HepG2 (cell line): Measurements from ENCODE around the gene HOXD4. TPM values are rescaled to one million over a fixed set of nuclear protein-coding genes. Genes with fewer than 3 reads are reported as not detected.

Source experiments
- CBX2 ChIP-seq, 2 experiments: fragments of 200-600 bp in 1 of 2; sonication (generic); formaldehyde crosslinking in 1 of 2; IDR thresholded peaks; 2 replicates each; pipeline versions ENCODE4 v1.7.0 to v1.8.1; 2018 to 2022; ENCODE audit warnings: low read depth in 2 of 2, low read length in 1 of 2, mild to moderate bottlenecking in 1 of 2, missing genetic modification reagents in 1 of 2
- GATAD1 ChIP-seq: IDR thresholded peaks from 2 replicates; pipeline ENCODE4 v1.6.1; 2016; ENCODE audit warnings: missing genetic modification reagents, missing compliant biosample characterization
- GTF3A ChIP-seq: sonication (generic); formaldehyde crosslinking; conservative IDR thresholded peaks from 2 replicates; pipeline ENCODE4 v1.4.0; 2020; ENCODE audit warnings: mild to moderate bottlenecking, missing genetic modification reagents
- KDM1A ChIP-seq: IDR thresholded peaks from 2 replicates; pipeline ENCODE4 v1.6.1; 2016; ENCODE audit warnings: missing compliant biosample characterization
- PCBP1 ChIP-seq: fragments of 200-400 bp; formaldehyde crosslinking; IDR thresholded peaks from 2 replicates; pipeline ENCODE4 v1.6.1; 2017; ENCODE audit warnings: mild to moderate bottlenecking, low read depth, low read length, borderline replicate concordance
- POLR2A ChIP-seq, 2 experiments: IDR thresholded peaks; 2 replicates each; pipeline ENCODE4 v1.6.1; 2011; ENCODE audit warnings: low read depth in 2 of 2, low read length in 2 of 2, mild to moderate bottlenecking in 1 of 2, moderate library complexity in 1 of 2; ENCODE audit not compliant: insufficient read depth in 1 of 2
- RXRA ChIP-seq: sonication (generic); formaldehyde crosslinking; IDR thresholded peaks from 2 replicates; pipeline ENCODE4 v1.5.1; 2020; ENCODE audit warnings: missing genetic modification reagents
- SCMH1 ChIP-seq: sonication (generic); formaldehyde crosslinking; IDR thresholded peaks from 2 replicates; pipeline ENCODE4 v1.9.0; 2021; ENCODE audit warnings: missing genetic modification reagents, mild to moderate bottlenecking, borderline replicate concordance
- SP4 ChIP-seq: sonication (generic); formaldehyde crosslinking; IDR thresholded peaks from 2 replicates; pipeline ENCODE4 v1.8.1; 2023; ENCODE audit warnings: mild to moderate bottlenecking, missing genetic modification reagents
- ZC3H4 ChIP-seq: sonication (generic); formaldehyde crosslinking; IDR thresholded peaks from 2 replicates; pipeline ENCODE4 v1.4.0; 2020; ENCODE audit warnings: missing genetic modification reagents, borderline replicate concordance
- ZKSCAN5 ChIP-seq: sonication (generic); formaldehyde crosslinking; IDR thresholded peaks from 2 replicates; pipeline ENCODE4 v1.5.1; 2020; ENCODE audit warnings: mild to moderate bottlenecking, missing genetic modification reagents
- ZNF234 ChIP-seq: sonication (generic); formaldehyde crosslinking; conservative IDR thresholded peaks from 2 replicates; pipeline ENCODE4 v1.5.1; 2020; ENCODE audit warnings: mild to moderate bottlenecking, missing genetic modification reagents
- ZNF589 ChIP-seq: sonication (generic); formaldehyde crosslinking; conservative IDR thresholded peaks from 2 replicates; pipeline ENCODE4 v1.8.0; 2022; ENCODE audit warnings: mild to moderate bottlenecking, moderate library complexity, missing genetic modification reagents
- ZNF605 ChIP-seq: sonication (generic); formaldehyde crosslinking; IDR thresholded peaks from 2 replicates; pipeline ENCODE4 v1.8.0; 2022; ENCODE audit warnings: mild to moderate bottlenecking, missing genetic modification reagents
- ZNF644 ChIP-seq: IDR thresholded peaks from 2 replicates; pipeline ENCODE4 v1.6.1; 2016; ENCODE audit warnings: low read depth
- ZNF816 ChIP-seq: sonication (generic); formaldehyde crosslinking; IDR thresholded peaks from 2 replicates; pipeline ENCODE4 v1.8.0; 2022; ENCODE audit warnings: missing genetic modification reagents, mild to moderate bottlenecking, borderline replicate concordance
- polyA plus RNA-seq, 8 experiments: library from polyadenylated mRNA; depleted of rRNA in 3 of 8; stranded (reverse) in 7 of 8; unstranded in 1 of 8; fragments of >200 nt; fragmentation: Illumina TruSeq in 4 of 8; extraction: Trizol in 4 of 8; gene quantifications; 2 replicates each; pipeline versions ENCODE4 v1.2.1 to v1.2.3, GENCODE V29; 2011 to 2016; ENCODE audit warnings: low read depth in 4 of 8, missing spikeins in 1 of 8, mixed read lengths in 1 of 8; ENCODE audit not compliant: insufficient read depth in 1 of 8
- total RNA-seq, 5 experiments: library from RNA; depleted of rRNA; stranded (reverse); fragments of >200 nt; fragmentation: Illumina TruSeq; extraction: Trizol; gene quantifications; 2 replicates each; pipeline ENCODE4 v1.2.3, GENCODE V29; 2016; ENCODE audit warnings: low read depth in 1 of 5
- TF ChIP-seq, protein P1 (sequence below): sonication (generic); formaldehyde crosslinking; IDR thresholded peaks from 2 replicates; pipeline ENCODE4 v1.8.0; 2022; ENCODE audit warnings: mild to moderate bottlenecking, missing genetic modification reagents
- TF ChIP-seq, protein P2 (sequence below): sonication (generic); formaldehyde crosslinking; IDR thresholded peaks from 2 replicates; pipeline ENCODE4 v1.5.1; 2020; ENCODE audit warnings: mild to moderate bottlenecking, moderate library complexity, missing genetic modification reagents
- TF ChIP-seq, protein P3 (sequence below): sonication (generic); formaldehyde crosslinking; IDR thresholded peaks from 2 replicates; pipeline ENCODE4 v1.4.0; 2020; ENCODE audit warnings: mild to moderate bottlenecking, low read depth, missing genetic modification reagents
- TF ChIP-seq, protein P4 (sequence below): sonication (generic); formaldehyde crosslinking; IDR thresholded peaks from 2 replicates; pipeline ENCODE4; 2020; ENCODE audit warnings: missing genetic modification reagents, mild to moderate bottlenecking, borderline replicate concordance

HOXD4 gene
- total and polyA plus RNA-seq, 2 of the 13 experiments (the other 11 are each of a cell fraction or from before 2014, with no cell fraction given) = not detected

DNA sequence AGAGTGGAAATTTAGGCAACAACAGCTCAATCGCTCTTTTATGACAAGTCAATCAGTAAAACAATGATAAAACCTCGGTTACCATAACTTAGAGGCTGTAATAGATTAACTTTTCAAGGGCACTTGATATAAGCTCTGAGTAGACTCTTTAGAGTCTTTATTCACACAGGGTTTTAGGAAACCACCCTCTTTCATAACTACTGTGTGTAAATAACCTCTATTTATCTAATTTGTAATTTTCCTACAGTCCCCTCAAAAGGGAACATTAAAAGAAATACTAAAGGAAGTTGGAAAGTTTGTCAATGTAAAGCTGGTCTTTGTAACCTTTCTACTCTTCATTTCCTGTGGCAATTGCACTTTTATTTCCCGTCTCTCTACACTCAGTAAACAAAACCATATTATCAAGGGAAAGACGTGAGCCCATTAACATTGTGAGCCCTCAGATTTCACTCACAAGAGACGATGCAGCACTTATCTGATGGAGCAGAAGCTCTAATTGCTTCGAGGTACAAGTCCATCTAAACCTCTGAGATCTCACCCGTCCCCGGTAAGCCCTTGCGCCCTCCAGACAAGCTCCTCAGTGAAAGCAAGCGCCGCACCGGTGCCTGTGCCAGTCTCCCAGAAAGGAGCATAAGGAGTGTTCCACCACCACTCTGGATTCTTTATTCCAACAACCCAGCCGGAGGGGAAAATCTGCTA is 36.0 kb downstream of the HOXD4 start (continued):
- TF ChIP-seq POLR2A (IDR thresholded peaks at IDR 0.05; ENCODE audit: insufficient read depth in 1 of 2, low read depth in 2 of 2, low read length in 2 of 2) (no peak; a peak in 2 of 4 replicates), ZNF605 (CRISPR knock-in tag) (no peak), ZC3H4 (CRISPR knock-in tag) (no peak), PCBP1 (no peak), ZNF234 (CRISPR knock-in tag) (no peak), CBX2 (IDR thresholded peaks at IDR 0.05; ENCODE audit: low read depth, low read length) (no peak), CBX2 (CRISPR knock-in tag; IDR thresholded peaks at IDR 0.05; ENCODE audit: low read depth) (no peak), ZKSCAN5 (no peak), SP4 (no peak), ZNF816 (CRISPR knock-in tag) (0 out of 2 replicates have a peak, but pooled peaks have one; percentile 36), ZNF589 (no peak), ZNF644 (CRISPR knock-in tag) (no peak; the same call in 1 of the 2 replicates), GATAD1 (CRISPR knock-in tag) (no peak; the same call in 1 of the 2 replicates), KDM1A (CRISPR knock-in tag) (no peak), SCMH1 (CRISPR knock-in tag) (no peak), GTF3A (CRISPR knock-in tag) (no peak), RXRA (CRISPR knock-in tag) (no peak)
- TF ChIP-seq, protein P1, sequence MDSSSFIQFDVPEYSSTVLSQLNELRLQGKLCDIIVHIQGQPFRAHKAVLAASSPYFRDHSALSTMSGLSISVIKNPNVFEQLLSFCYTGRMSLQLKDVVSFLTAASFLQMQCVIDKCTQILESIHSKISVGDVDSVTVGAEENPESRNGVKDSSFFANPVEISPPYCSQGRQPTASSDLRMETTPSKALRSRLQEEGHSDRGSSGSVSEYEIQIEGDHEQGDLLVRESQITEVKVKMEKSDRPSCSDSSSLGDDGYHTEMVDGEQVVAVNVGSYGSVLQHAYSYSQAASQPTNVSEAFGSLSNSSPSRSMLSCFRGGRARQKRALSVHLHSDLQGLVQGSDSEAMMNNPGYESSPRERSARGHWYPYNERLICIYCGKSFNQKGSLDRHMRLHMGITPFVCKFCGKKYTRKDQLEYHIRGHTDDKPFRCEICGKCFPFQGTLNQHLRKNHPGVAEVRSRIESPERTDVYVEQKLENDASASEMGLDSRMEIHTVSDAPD = no peak; the same call in none of the 2 replicates
- TF ChIP-seq, protein P2, sequence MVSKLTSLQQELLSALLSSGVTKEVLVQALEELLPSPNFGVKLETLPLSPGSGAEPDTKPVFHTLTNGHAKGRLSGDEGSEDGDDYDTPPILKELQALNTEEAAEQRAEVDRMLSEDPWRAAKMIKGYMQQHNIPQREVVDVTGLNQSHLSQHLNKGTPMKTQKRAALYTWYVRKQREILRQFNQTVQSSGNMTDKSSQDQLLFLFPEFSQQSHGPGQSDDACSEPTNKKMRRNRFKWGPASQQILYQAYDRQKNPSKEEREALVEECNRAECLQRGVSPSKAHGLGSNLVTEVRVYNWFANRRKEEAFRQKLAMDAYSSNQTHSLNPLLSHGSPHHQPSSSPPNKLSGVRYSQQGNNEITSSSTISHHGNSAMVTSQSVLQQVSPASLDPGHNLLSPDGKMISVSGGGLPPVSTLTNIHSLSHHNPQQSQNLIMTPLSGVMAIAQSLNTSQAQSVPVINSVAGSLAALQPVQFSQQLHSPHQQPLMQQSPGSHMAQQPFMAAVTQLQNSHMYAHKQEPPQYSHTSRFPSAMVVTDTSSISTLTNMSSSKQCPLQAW (CRISPR knock-in tag) = no peak
- TF ChIP-seq, protein P3, sequence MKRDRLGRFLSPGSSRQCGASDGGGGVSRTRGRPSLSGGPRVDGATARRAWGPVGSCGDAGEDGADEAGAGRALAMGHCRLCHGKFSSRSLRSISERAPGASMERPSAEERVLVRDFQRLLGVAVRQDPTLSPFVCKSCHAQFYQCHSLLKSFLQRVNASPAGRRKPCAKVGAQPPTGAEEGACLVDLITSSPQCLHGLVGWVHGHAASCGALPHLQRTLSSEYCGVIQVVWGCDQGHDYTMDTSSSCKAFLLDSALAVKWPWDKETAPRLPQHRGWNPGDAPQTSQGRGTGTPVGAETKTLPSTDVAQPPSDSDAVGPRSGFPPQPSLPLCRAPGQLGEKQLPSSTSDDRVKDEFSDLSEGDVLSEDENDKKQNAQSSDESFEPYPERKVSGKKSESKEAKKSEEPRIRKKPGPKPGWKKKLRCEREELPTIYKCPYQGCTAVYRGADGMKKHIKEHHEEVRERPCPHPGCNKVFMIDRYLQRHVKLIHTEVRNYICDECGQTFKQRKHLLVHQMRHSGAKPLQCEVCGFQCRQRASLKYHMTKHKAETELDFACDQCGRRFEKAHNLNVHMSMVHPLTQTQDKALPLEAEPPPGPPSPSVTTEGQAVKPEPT (CRISPR knock-in tag) = no peak
- TF ChIP-seq, protein P4, sequence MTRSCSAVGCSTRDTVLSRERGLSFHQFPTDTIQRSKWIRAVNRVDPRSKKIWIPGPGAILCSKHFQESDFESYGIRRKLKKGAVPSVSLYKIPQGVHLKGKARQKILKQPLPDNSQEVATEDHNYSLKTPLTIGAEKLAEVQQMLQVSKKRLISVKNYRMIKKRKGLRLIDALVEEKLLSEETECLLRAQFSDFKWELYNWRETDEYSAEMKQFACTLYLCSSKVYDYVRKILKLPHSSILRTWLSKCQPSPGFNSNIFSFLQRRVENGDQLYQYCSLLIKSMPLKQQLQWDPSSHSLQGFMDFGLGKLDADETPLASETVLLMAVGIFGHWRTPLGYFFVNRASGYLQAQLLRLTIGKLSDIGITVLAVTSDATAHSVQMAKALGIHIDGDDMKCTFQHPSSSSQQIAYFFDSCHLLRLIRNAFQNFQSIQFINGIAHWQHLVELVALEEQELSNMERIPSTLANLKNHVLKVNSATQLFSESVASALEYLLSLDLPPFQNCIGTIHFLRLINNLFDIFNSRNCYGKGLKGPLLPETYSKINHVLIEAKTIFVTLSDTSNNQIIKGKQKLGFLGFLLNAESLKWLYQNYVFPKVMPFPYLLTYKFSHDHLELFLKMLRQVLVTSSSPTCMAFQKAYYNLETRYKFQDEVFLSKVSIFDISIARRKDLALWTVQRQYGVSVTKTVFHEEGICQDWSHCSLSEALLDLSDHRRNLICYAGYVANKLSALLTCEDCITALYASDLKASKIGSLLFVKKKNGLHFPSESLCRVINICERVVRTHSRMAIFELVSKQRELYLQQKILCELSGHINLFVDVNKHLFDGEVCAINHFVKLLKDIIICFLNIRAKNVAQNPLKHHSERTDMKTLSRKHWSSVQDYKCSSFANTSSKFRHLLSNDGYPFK (CRISPR knock-in tag) = no peak
